ENCODE data around the gene C22orf39. TPM values are rescaled to one million over a fixed set of nuclear protein-coding genes. Genes with fewer than 3 reads are reported as not detected.

Gene C22orf39
- total and polyA plus RNA-seq, 10 of the 15 experiments (the other 5 are each of a cell fraction or from before 2014, with no cell fraction given): 6.7 to 47.0 (median 26.5) TPM

DNA sequence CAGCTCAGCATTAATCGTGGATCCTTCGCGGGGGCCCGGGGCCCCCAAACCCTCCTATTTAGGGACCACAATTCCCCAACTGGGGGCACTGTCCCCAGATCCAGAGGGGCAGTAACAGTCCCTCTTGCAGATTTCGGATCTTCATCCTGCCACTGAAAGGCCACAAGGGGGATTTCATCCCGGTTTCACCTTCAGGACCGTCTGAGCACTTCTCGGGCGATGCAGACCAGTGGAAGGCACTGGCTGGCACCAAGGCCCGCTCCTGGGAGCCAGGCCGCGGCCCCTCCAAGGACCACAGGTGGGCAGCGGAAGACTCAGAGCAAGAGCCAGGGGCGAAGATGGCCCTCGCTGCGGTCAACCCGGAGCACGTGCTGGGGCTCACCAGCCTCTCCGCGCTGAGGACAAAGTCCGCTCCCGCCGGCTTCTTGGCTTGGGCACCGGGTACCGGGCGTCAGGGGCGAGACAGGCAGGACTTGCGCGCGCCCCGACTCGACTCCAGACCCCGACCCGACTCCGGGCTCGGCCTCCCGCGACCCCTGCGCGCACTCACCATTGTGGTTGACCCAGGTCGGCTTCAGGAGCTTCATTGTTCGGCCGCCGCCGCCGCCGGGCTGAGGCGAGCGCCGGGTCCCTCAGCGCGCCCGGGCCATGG lies 16.5 kb downstream of the C22orf39 start:
- peaks cover 2 to 10% of the 10 kb centered on the region in 2 experiments; a peak in 3 of 4 replicates for H3K36me3 ChIP-seq (ENCODE audit: control insufficient read depth in 2 of 2, insufficient read depth in 2 of 2, low read length in 1 of 2)
- H3K4me3 ChIP-seq: peak overlapping the region; percentile 98
- no peaks in the 10 kb centered on the region for H3K4me1 ChIP-seq (ENCODE audit: control insufficient read depth, insufficient read depth, low read length)
- TF ChIP-seq USF1 (IDR thresholded peaks at IDR 0.05; ENCODE audit: borderline replicate concordance, extremely low read length, insufficient read depth, low read depth, low read length): peak; percentile 31
- no peak for TF ChIP-seq IKZF2 (IDR thresholded peaks at IDR 0.05)
- TF ChIP-seq MYC (IDR thresholded peaks at IDR 0.05; ENCODE audit: insufficient read depth, insufficient read length, insufficient replicate concordance, low read length, severe bottlenecking): peak; percentile 30
- TF ChIP-seq RUNX3 (IDR thresholded peaks at IDR 0.05; ENCODE audit: low read length): peak; percentile 24; the same call in 1 of the 2 replicates
- TF ChIP-seq SIN3A (IDR thresholded peaks at IDR 0.05; ENCODE audit: low read depth, low read length): peak; percentile 0; the same call in 1 of the 2 replicates
- TF ChIP-seq BHLHE40 (IDR thresholded peaks at IDR 0.05; ENCODE audit: borderline replicate concordance in 1 of 2, low read depth in 2 of 2, low read length in 1 of 2): peak; percentile 77 to 91; a peak in 3 of 4 replicates
- 0 out of 2 replicates have a peak, but pooled peaks have one; percentile 29 for TF ChIP-seq CBFB (IDR thresholded peaks at IDR 0.05; ENCODE audit: low read depth)
- TF ChIP-seq IRF4 (IDR thresholded peaks at IDR 0.05; ENCODE audit: low read depth, low read length): no peak
- peak overlapping the region; percentile 81 for H3K9ac ChIP-seq (ENCODE audit: control insufficient read depth, insufficient read depth, low read length)
- ChIA-PET SMC1A (ENCODE audit: uncharacterized antibody, unreplicated experiment) (interaction anchor here (1.0 to 1.9 kb wide), 2 partner anchors 12 to 46 kb away, joined by 3 to 4 read pairs; no protein-coding TSS in a partner anchor), CTCF (no interaction called here), POLR2A (interaction anchor here (1.0 to 1.5 kb wide), 3 partner anchors 10 to 69 kb away, joined by 3 to 5 read pairs (median 4); no protein-coding TSS in a partner anchor), RAD21 (ENCODE audit: unreplicated experiment) (interaction anchor here (1.4 to 3.6 kb wide), 3 partner anchors 16 to 252 kb away, joined by 4 to 11 read pairs (median 4); partner anchors contain the start of genes C22orf39, CDC45, SLC25A1 and UFD1)
- ATAC-seq (no peak), DNase-seq (ENCODE audit: low read depth, low spot score) (no peak), FAIRE-seq (no peak)
- in situ Hi-C loops (cut with MboI): loop anchor here (25.0 kb wide), 1 partner anchor 1794 kb away; the partner anchor contains the start of genes ATP6V1E1 and BCL2L13
- H4K20me1 ChIP-seq (ENCODE audit: control insufficient read depth, insufficient read depth): no peaks in the 10 kb centered on the region; the same call in 1 of the 2 replicates
- no TSS peak for BruUV-seq (replicated peaks)
- no peaks in the 10 kb centered on the region for H3K9me3 ChIP-seq (replicated peaks; ENCODE audit: control insufficient read depth, insufficient read depth, low read length)
- H3K27me3 ChIP-seq (replicated peaks in 1 of 2; ENCODE audit: control insufficient read depth in 2 of 2, insufficient read depth in 2 of 2, low read length in 1 of 2): no peaks in the 10 kb centered on the region
- H3K27ac ChIP-seq (ENCODE audit: control insufficient read depth, insufficient read depth): peak overlapping the region; percentile 73
- intact Hi-C loops (cut with micrococcal nuclease; ENCODE audit: unreplicated experiment): loop anchor here (5.0 kb wide), 1 partner anchor 254 kb away; the partner anchor contains the start of gene SLC25A1
- peak overlapping the region; percentile 90 for H3K4me2 ChIP-seq (ENCODE audit: control insufficient read depth, insufficient read depth)
- no peak overlapping the region for H2AFZ ChIP-seq (ENCODE audit: control insufficient read depth, low read depth, low read length)
- H3K79me2 ChIP-seq (ENCODE audit: control insufficient read depth, insufficient read depth, low read length): peaks cover 66% of the 10 kb centered on the region
- 1% methylated on average over 40 of the region's 53 CpGs for WGBS (ENCODE audit: insufficient coverage, insufficient replicate concordance, low lambda C conversion rate, missing lambda C conversion rate)
